CD4-positive, alpha-beta T cell (primary cell): ENCODE data around the gene GTPBP1. TPM values are rescaled to one million over a fixed set of nuclear protein-coding genes. Genes with fewer than 3 reads are reported as not detected.

Experiments
- ATAC-seq: fragments of 200-7000 bp; cut with Tn5 transposase; one replicate; pipeline ENCODE4 v1.10.0; 2022; ENCODE audit warnings: mild to moderate bottlenecking; ENCODE audit not compliant: poor library complexity
- CTCF ChIA-PET: fragments of 350-600 bp; sonication (Branson Sonifier 250); formaldehyde crosslinking; loops from one replicate; lab custom pipeline; 2021; ENCODE audit warnings: antibody characterized with exemption, inconsistent platforms; lab: Charles Lee
- POLR2A ChIA-PET: fragments of 350-600 bp; sonication (Branson Sonifier 250); formaldehyde crosslinking; loops from one replicate; lab custom pipeline; 2021; ENCODE audit warnings: antibody characterized with exemption, inconsistent platforms; lab: Charles Lee
- DNase-seq, 14 experiments: peaks; one replicate each; pipeline ENCODE4 v3.0.0-alpha.2; 2013 to 2020; ENCODE audit warnings: mixed read lengths in 2 of 14
- H3K27ac ChIP-seq, 2 donors: one replicate each; pipeline versions ENCODE4 v1.5.1 to v1.7.0; 2013; ENCODE audit warnings: low read length in 2 of 2, low read depth in 1 of 2, mild to moderate bottlenecking in 1 of 2
- H3K27me3 ChIP-seq, 2 experiments: 1 replicate in 1 of 2; 2 replicates in 1 of 2; pipeline versions ENCODE4 v1.6.1 to v1.7.0; 2013; ENCODE audit warnings: low read length in 2 of 2, control low read depth in 1 of 2, mild to moderate bottlenecking in 1 of 2, moderate library complexity in 1 of 2; ENCODE audit not compliant: insufficient read depth in 2 of 2, control insufficient read depth in 1 of 2
- H3K36me3 ChIP-seq: one replicate; pipeline ENCODE4 v1.6.1; 2013; ENCODE audit warnings: low read length, control low read depth; ENCODE audit not compliant: insufficient read depth
- H3K4me1 ChIP-seq: one replicate; pipeline ENCODE4 v1.6.1; 2013; ENCODE audit warnings: low read length, control low read depth; ENCODE audit not compliant: insufficient read depth
- H3K4me3 ChIP-seq: one replicate; pipeline ENCODE4 v1.5.1; 2013; ENCODE audit warnings: mild to moderate bottlenecking, low read length, moderate library complexity
- H3K9me3 ChIP-seq, 2 experiments: 1 replicate in 1 of 2; 2 replicates in 1 of 2; pipeline versions ENCODE4 v1.6.1 to v1.7.0; 2013; ENCODE audit warnings: low read length in 2 of 2, mild to moderate bottlenecking in 2 of 2, control low read depth in 1 of 2, moderate library complexity in 1 of 2; ENCODE audit not compliant: control insufficient read depth in 1 of 2, insufficient read depth in 1 of 2
- H3K27ac Mint-ChIP-seq: one replicate; pipeline ENCODE4 v1.8.0; 2020; ENCODE audit warnings: mixed read lengths
- H3K27me3 Mint-ChIP-seq: one replicate; pipeline ENCODE4 v1.8.0; 2021; ENCODE audit warnings: mixed read lengths
- H3K36me3 Mint-ChIP-seq: one replicate; pipeline ENCODE4 v1.8.0; 2021; ENCODE audit warnings: low read depth, mixed read lengths
- H3K4me1 Mint-ChIP-seq: one replicate; pipeline ENCODE4 v1.8.0; 2021; ENCODE audit warnings: low read depth, mixed read lengths
- H3K4me3 Mint-ChIP-seq: one replicate; pipeline ENCODE4 v1.8.0; 2020; ENCODE audit warnings: mild to moderate bottlenecking, mixed read lengths
- H3K9me3 Mint-ChIP-seq: one replicate; pipeline ENCODE4 v1.8.0; 2020; ENCODE audit warnings: mixed read lengths
- CTCF ChIP-seq: fragments of 200-600 bp; IDR thresholded peaks from one replicate; pipeline ENCODE4 v1.8.0; 2022; ENCODE audit warnings: antibody characterized with exemption, mild to moderate bottlenecking
- intact Hi-C, 2 experiments: fragments of 100-400 bp; cut with DNase I in 1 of 2; cut with micrococcal nuclease in 1 of 2; formaldehyde crosslinking; loops; one replicate each; pipeline versions ENCODE4 v1.15.1 to v1.9.0; 2023 to 2025; cut with DNase I, micrococcal nuclease
- total RNA-seq, 174 experiments: library from RNA in 2 of 174; stranded (reverse) in 2 of 174; gene quantifications; one replicate each; pipeline ENCODE4 v1.2.3 and lab custom pipeline; 2021 to 2026

Gene GTPBP1
- total RNA-seq, 2 experiments from 2014 or later, result 263 to 272 TPM

DNA sequence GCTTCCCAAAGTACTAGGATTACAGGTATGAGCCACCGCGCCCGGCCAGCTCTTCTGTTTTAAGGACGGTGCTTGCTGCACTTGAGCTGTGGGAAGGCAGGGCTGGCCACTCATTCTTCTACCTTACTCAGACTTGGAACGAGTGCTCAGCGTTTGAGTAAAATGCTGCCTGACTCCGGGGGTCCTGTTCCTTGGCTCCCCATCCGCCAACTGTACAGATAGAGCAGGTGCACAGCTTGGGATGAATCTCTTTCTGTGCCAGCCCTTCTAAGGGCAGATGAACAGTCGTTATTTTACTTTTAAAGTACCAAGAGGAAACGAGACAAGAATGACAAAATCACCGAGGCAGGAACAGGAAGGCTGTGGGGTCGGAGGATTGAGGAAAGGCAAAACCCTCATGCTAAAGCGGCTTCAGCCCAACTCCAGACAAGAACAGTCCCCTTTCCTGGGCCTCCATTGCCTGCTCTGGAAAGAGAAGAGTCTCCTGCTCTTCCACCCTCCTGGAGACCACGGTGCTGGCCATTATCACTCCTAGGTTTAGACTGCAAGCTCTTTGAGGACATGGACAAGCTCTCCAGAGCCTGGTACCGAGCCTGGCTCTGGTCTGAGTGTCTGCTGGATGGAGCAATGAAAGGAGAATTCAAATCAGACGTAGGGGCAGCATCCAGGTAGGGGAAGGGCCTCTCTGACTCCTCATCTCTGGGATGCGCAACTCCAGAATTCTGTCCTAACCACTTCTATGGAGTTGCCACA is 51.1 kb downstream of the GTPBP1 start:
- DNase-seq (peak in 3 of 14 experiments; percentile 42 to 46 (median 42)), ATAC-seq (no peak)
- H3K4me3 Mint-ChIP-seq, result peak overlapping the region; percentile 96
- TF ChIP-seq CTCF, result no peak
- H3K27ac Mint-ChIP-seq, result peak overlapping the region; percentile 93
- Histone ChIP-seq H3K36me3 (peaks cover 24% of the 10 kb centered on the region), H3K4me1 (peaks cover 69% of the 10 kb centered on the region), H3K27ac (peak overlapping the region; percentile 62 to 74), H3K4me3 (peak overlapping the region; percentile 76), H3K9me3 (no peaks in the 10 kb centered on the region), H3K27me3 (no peaks in the 10 kb centered on the region)
- peaks cover 60% of the 10 kb centered on the region for H3K4me1 Mint-ChIP-seq
- no peaks in the 10 kb centered on the region for H3K9me3 Mint-ChIP-seq
- H3K36me3 Mint-ChIP-seq, result peaks cover 38% of the 10 kb centered on the region
- ChIA-PET CTCF (interaction anchor here (0.7 to 3.9 kb wide), 7 partner anchors 9 to 483 kb away, joined by 3 to 20 read pairs (median 3); partner anchors contain the start of gene TOMM22), POLR2A (interaction anchor here (1.2 to 25.2 kb wide), 6 partner anchors 9 to 87 kb away, joined by 3 to 752 read pairs (median 14); partner anchors contain the start of genes GTPBP1 and NPTXR)
- no peaks in the 10 kb centered on the region for H3K27me3 Mint-ChIP-seq
- intact Hi-C loops, result loop anchor here in 1 of 2 experiments (5.0 kb wide), 1 partner anchor 85 kb away; the partner anchor contains the start of gene NPTXR

DNA sequence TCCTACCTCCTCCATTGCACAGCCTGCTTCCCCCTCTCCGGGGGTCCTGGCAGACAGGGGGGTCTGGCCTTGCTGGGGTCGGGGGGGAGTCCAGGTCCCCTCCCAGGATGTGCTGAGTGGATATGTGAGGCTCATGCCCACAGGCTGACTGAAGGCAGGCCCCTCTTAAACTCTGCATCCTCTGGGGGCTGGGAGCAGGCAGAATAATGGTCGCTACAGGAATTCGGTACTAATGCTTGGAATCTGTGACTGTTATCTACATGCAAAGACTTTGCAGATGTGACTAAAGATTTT is 51.7 kb downstream of the GTPBP1 start:
- Mint-ChIP-seq H3K9me3 (no peaks in the 10 kb centered on the region), H3K27me3 (no peaks in the 10 kb centered on the region), H3K4me1 (peaks cover 55% of the 10 kb centered on the region), H3K4me3 (peak overlapping the region; percentile 96), H3K36me3 (peaks cover 33% of the 10 kb centered on the region), H3K27ac (peak overlapping the region; percentile 93)
- ChIA-PET POLR2A (interaction anchor here (1.9 to 25.2 kb wide), 3 partner anchors 12 to 51 kb away, joined by 10 to 752 read pairs (median 20); partner anchors contain the start of gene GTPBP1), CTCF (interaction anchor here (1.1 to 3.9 kb wide), 4 partner anchors 9 to 76 kb away, joined by 3 to 20 read pairs (median 12); partner anchors contain the start of gene TOMM22)
- Histone ChIP-seq H3K9me3 (no peaks in the 10 kb centered on the region), H3K36me3 (peaks cover 19% of the 10 kb centered on the region), H3K4me3 (peak overlapping the region; percentile 76), H3K27me3 (no peaks in the 10 kb centered on the region), H3K27ac (peak overlapping the region; percentile 62 to 74), H3K4me1 (peaks cover 64% of the 10 kb centered on the region)
- ATAC-seq, result no peak
- no peak for TF ChIP-seq CTCF
- DNase-seq, result no peak
- intact Hi-C loops, result loop anchor here in 1 of 2 experiments (5.0 kb wide), 1 partner anchor 85 kb away; the partner anchor contains the start of gene NPTXR

- no peaks in the 10 kb centered on the region for H3K27me3 ChIP-seq
- TF ChIP-seq CTCF, result no peak
- Mint-ChIP-seq H3K36me3 (peaks cover 23% of the 10 kb centered on the region), H3K4me1 (peaks cover 46% of the 10 kb centered on the region), H3K9me3 (no peaks in the 10 kb centered on the region), H3K4me3 (peak overlapping the region; percentile 88), H3K27ac (peak overlapping the region; percentile 93), H3K27me3 (no peaks in the 10 kb centered on the region)
- ATAC-seq (peak; percentile 59), DNase-seq (peak; percentile 48 to 88 (median 72))
- peak overlapping the region; percentile 62 to 74 for H3K27ac ChIP-seq
- intact Hi-C loops, result loop anchor here in 1 of 2 experiments (5.0 kb wide), 1 partner anchor 84 kb away; the partner anchor contains the start of gene NPTXR
- POLR2A ChIA-PET, result interaction anchor here (1.2 to 25.2 kb wide), 6 partner anchors 11 to 114 kb away, joined by 4 to 752 read pairs (median 16); partner anchors contain the start of genes CBX6 and GTPBP1
- no peaks in the 10 kb centered on the region for H3K9me3 ChIP-seq
- no peak overlapping the region for H3K4me3 ChIP-seq
- CTCF ChIA-PET, result interaction anchor here (0.5 to 3.9 kb wide), 8 partner anchors 9 to 112 kb away, joined by 3 to 20 read pairs (median 4); partner anchors contain the start of gene TOMM22
- H3K4me1 ChIP-seq, result peaks cover 54% of the 10 kb centered on the region
- H3K36me3 ChIP-seq, result peaks cover 10% of the 10 kb centered on the region
Measured at GRCh38 chr22:38758276-38758945, 52.7 kb downstream of the GTPBP1 start.
